K562 (cell line): ENCODE measurements around the gene ADCYAP1R1. TPM values are rescaled to one million over a fixed set of nuclear protein-coding genes. Genes with fewer than 3 reads are reported as not detected.
A peak's percentile ranks its signal among the peaks of the same experiment; 100 is the strongest.

Experiments used
- ATAC-seq: fragments of 200-7000 bp; cut with Tn5 transposase; 3 replicates; pipeline ENCODE4 v1.9.1; 2020; ENCODE audit warnings: moderate library complexity
- BruUV-seq: library from RNA; stranded (reverse); fragments of 400-500 nt; replicated peaks from 2 replicates; lab custom pipeline; 2021; lab: Mats Ljungman, UMichigan
- CTCF ChIA-PET: fragments of 300-600 bp; formaldehyde crosslinking; extraction: SDS; loops from one replicate; lab custom pipeline; 2021; ENCODE audit warnings: low intra/inter-chr PET ratio; lab: Yijun Ruan, JAX
- POLR2A ChIA-PET: fragments of 300-600, 350-650 bp; sonication (Branson Sonifier 250); formaldehyde crosslinking; extraction: SDS; loops from one replicate; lab custom pipeline; 2021; ENCODE audit warnings: antibody characterized with exemption, inconsistent platforms; lab: Yijun Ruan, JAX
- DNase-seq, 4 experiments: peaks; one replicate each; pipeline versions ENCODE4 v3.0.0 to v3.0.0-alpha.2; 2011 to 2018; ENCODE audit warnings: low spot score in 3 of 4, mixed read lengths in 3 of 4; ENCODE audit errors: extremely low read depth in 1 of 4
- FAIRE-seq: peaks from 2 replicates; lab custom pipeline; 2011; peaks lifted over from hg19 to GRCh38; lab: Jason Lieb, UNC
- H2AFZ ChIP-seq: 2 replicates; pipeline ENCODE4 v1.6.0; 2011; ENCODE audit warnings: low read depth, low read length, control low read depth, inconsistent platforms
- H3K27ac ChIP-seq: fragments of 200-600 bp; 3 replicates; pipeline ENCODE4 v1.8.0; 2011; ENCODE audit warnings: low read depth, mild to moderate bottlenecking, control low read depth, inconsistent platforms, low read length, moderate library complexity, mixed read lengths; ENCODE audit errors: extremely low read depth
- H3K27me3 ChIP-seq, 2 experiments: fragments of 300-600 bp in 1 of 2; 2 replicates in 1 of 2; 3 replicates in 1 of 2; pipeline versions ENCODE4 v1.6.0 to v1.8.0; 2011; ENCODE audit warnings: inconsistent platforms in 2 of 2, low read length in 2 of 2, mild to moderate bottlenecking in 1 of 2, mixed read lengths in 1 of 2, moderate library complexity in 1 of 2; ENCODE audit not compliant: control insufficient read depth in 2 of 2, insufficient read depth in 2 of 2
- H3K36me3 ChIP-seq: fragments of 300-600 bp; 3 replicates; pipeline ENCODE4 v1.8.0; 2011; ENCODE audit warnings: mild to moderate bottlenecking, low read length, inconsistent platforms; ENCODE audit not compliant: control insufficient read depth, insufficient read depth
- H3K4me1 ChIP-seq, 2 experiments: fragments of 200-600 bp in 1 of 2; replicated peaks in 1 of 2; 2 replicates in 1 of 2; 3 replicates in 1 of 2; pipeline versions ENCODE4 v1.5.1 to v1.8.0; 2011; ENCODE audit warnings: inconsistent platforms in 2 of 2, low read length in 2 of 2, mild to moderate bottlenecking in 1 of 2, mixed read lengths in 1 of 2, moderate library complexity in 1 of 2; ENCODE audit not compliant: control insufficient read depth in 2 of 2, insufficient read depth in 2 of 2
- H3K4me2 ChIP-seq: 2 replicates; pipeline ENCODE4 v1.6.1; 2011; ENCODE audit warnings: low read length, control low read depth, inconsistent platforms, mixed read lengths; ENCODE audit not compliant: insufficient read depth
- H3K4me3 ChIP-seq: fragments of 200-600 bp; sonication (generic), shearing (Covaris generic); 2 replicates; pipeline ENCODE4 v1.5.1; 2016; ENCODE audit warnings: control low read depth, inconsistent platforms
- H3K79me2 ChIP-seq: fragments of 200-600 bp; 3 replicates; pipeline ENCODE4 v1.8.0; 2011; ENCODE audit warnings: low read length, inconsistent platforms; ENCODE audit not compliant: control insufficient read depth, insufficient read depth
- H3K9ac ChIP-seq, 2 experiments: 2 replicates each; pipeline versions ENCODE4 v1.6.0 to v1.6.1; 2011; ENCODE audit warnings: low read depth in 2 of 2, low read length in 2 of 2, control low read depth in 1 of 2, inconsistent platforms in 1 of 2, mild to moderate bottlenecking in 1 of 2, mixed read lengths in 1 of 2; ENCODE audit not compliant: insufficient read depth in 1 of 2
- H3K9me1 ChIP-seq: one replicate; pipeline ENCODE4 v1.6.0; 2011; ENCODE audit warnings: inconsistent platforms, mild to moderate bottlenecking, low read length, moderate library complexity; ENCODE audit not compliant: control insufficient read depth, insufficient read depth
- H3K9me3 ChIP-seq: replicated peaks from 2 replicates; pipeline ENCODE4 v1.5.1; 2011; ENCODE audit warnings: low read depth, low read length, inconsistent platforms; ENCODE audit not compliant: control insufficient read depth, insufficient read depth
- H4K20me1 ChIP-seq: replicated peaks from 2 replicates; pipeline ENCODE4 v1.6.1; 2011; ENCODE audit warnings: low read length, inconsistent platforms, mixed read lengths; ENCODE audit not compliant: control insufficient read depth, insufficient read depth
- ATF3 ChIP-seq, 2 experiments: fragments of 450-650 bp in 1 of 2; sonication (generic) in 1 of 2; formaldehyde crosslinking in 1 of 2; IDR thresholded peaks in 1 of 2; conservative IDR thresholded peaks in 1 of 2; 2 replicates each; pipeline versions ENCODE4 v1.6.1 to v1.8.1; 2016 to 2023; ENCODE audit warnings: mild to moderate bottlenecking in 2 of 2, moderate library complexity in 2 of 2, inconsistent platforms in 1 of 2, missing genetic modification reagents in 1 of 2
- C11orf30 ChIP-seq: fragments of 450-650 bp; IDR thresholded peaks from 2 replicates; pipeline ENCODE4 v1.6.1; 2016; ENCODE audit warnings: low read depth, mild to moderate bottlenecking
- CCNT2 ChIP-seq: IDR thresholded peaks from 2 replicates; pipeline ENCODE4 v1.6.1; 2011; ENCODE audit warnings: borderline replicate concordance, low read depth, mild to moderate bottlenecking, moderate library complexity, mixed read lengths, low read length; ENCODE audit not compliant: insufficient read length; ENCODE audit errors: extremely low read depth
- ELF4 ChIP-seq: fragments of 450-650 bp; formaldehyde crosslinking; IDR thresholded peaks from 2 replicates; pipeline ENCODE4 v1.4.0; 2022; ENCODE audit warnings: missing genetic modification characterization
- ERF ChIP-seq: fragments of 450-650 bp; formaldehyde crosslinking; IDR thresholded peaks from 2 replicates; pipeline ENCODE4 v1.4.0; 2020; ENCODE audit warnings: mild to moderate bottlenecking, mixed read lengths
- HDAC3 ChIP-seq: fragments of 450-650 bp; IDR thresholded peaks from 2 replicates; pipeline ENCODE4 v1.6.1; 2018; ENCODE audit warnings: borderline replicate concordance, mild to moderate bottlenecking, moderate library complexity; ENCODE audit not compliant: partially characterized antibody
- PML ChIP-seq: IDR thresholded peaks from 2 replicates; pipeline ENCODE4 v1.6.1; 2012; ENCODE audit warnings: low read length, inconsistent platforms
- SMARCE1 ChIP-seq: fragments of 450-650 bp; IDR thresholded peaks from 2 replicates; pipeline ENCODE4 v1.7.1; 2016; ENCODE audit warnings: mild to moderate bottlenecking
- SRF ChIP-seq, 2 experiments: fragments of 250-450, 450-650 bp in 1 of 2; sonication (Bioruptor Pico) in 1 of 2; sonication (generic) in 1 of 2; formaldehyde crosslinking; IDR thresholded peaks; 2 replicates each; pipeline versions ENCODE4 v1.5.0 to v1.5.1; 2020 to 2022; ENCODE audit warnings: mild to moderate bottlenecking in 1 of 2, missing genetic modification reagents in 1 of 2
- STAT5B ChIP-seq: fragments of 250-450 bp; sonication (Bioruptor Pico); IDR thresholded peaks from 2 replicates; pipeline ENCODE4 v1.8.0; 2021; ENCODE audit warnings: mild to moderate bottlenecking, inconsistent platforms
- XRCC3 ChIP-seq: fragments of 450-650 bp; IDR thresholded peaks from 2 replicates; pipeline ENCODE4 v1.6.1; 2017; ENCODE audit warnings: mild to moderate bottlenecking, moderate library complexity
- ZNF24 ChIP-seq: fragments of 450-650 bp; IDR thresholded peaks from 2 replicates; pipeline ENCODE4 v1.6.1; 2016
- ZNF444 ChIP-seq: fragments of 250-450 bp; sonication (Bioruptor Pico); IDR thresholded peaks from 2 replicates; pipeline ENCODE4 v1.4.0; 2020; ENCODE audit warnings: mild to moderate bottlenecking, moderate library complexity
- ZNF561 ChIP-seq: fragments of 450-650 bp; formaldehyde crosslinking; conservative IDR thresholded peaks from 2 replicates; pipeline ENCODE4 v1.4.0; 2020; ENCODE audit warnings: mild to moderate bottlenecking, moderate library complexity
- WGBS: fragments of 100-300 bp; shearing (Covaris generic); methylation state at CpG from one replicate; pipeline ENCODE4 v1.1.6; 2016; ENCODE audit warnings: low coverage, mixed read lengths; ENCODE audit not compliant: insufficient coverage; ENCODE audit errors: missing lambda C conversion rate; 5-methylcytosine and 5-hydroxymethylcytosine counted together
- in situ Hi-C: fragments of 300-500 bp; cut with MboI; formaldehyde crosslinking; loops from 4 replicates; pipeline ENCODE4 v1.15.0; 2018; ENCODE audit warnings: inconsistent platforms, mixed read lengths
- intact Hi-C: fragments of 100-400 bp; cut with micrococcal nuclease; formaldehyde crosslinking; loops from 2 replicates; pipeline ENCODE4 v1.14.2; 2022
- polyA plus RNA-seq, 8 experiments: library from polyadenylated mRNA; depleted of rRNA in 4 of 8; stranded (reverse) in 5 of 8; unstranded in 3 of 8; fragments of >200 nt; fragmentation: Nextera tagmentation in 2 of 8; fragmentation: Illumina TruSeq in 1 of 8; extraction: Ambion mirVana in 2 of 8; extraction: Trizol in 1 of 8; gene quantifications; 2 replicates each; pipeline versions ENCODE4 v1.2.1 to v1.2.3, GENCODE V29; 2011 to 2014; ENCODE audit warnings: inconsistent platforms in 1 of 8, missing spikeins in 1 of 8
- total RNA-seq, 7 experiments: library from RNA; depleted of rRNA in 6 of 7; stranded (reverse); fragments of >200 nt in 6 of 7; fragmentation: Illumina TruSeq in 2 of 7; extraction: Trizol in 2 of 7; gene quantifications; 2 replicates each; pipeline versions ENCODE4 v1.2.1 to v1.2.3, GENCODE V29; 2011 to 2021; ENCODE audit warnings: low replicate concordance in 1 of 7
- TF ChIP-seq, protein P1 (sequence below): sonication (generic); IDR thresholded peaks from 2 replicates; pipeline ENCODE4 v1.6.1; 2016

The ADCYAP1R1 gene
- total and polyA plus RNA-seq, 9 of the 15 experiments (the other 6 are each of a cell fraction or from before 2014, with no cell fraction given) = 0.03 to 0.07 TPM; not detected in 7

DNA sequence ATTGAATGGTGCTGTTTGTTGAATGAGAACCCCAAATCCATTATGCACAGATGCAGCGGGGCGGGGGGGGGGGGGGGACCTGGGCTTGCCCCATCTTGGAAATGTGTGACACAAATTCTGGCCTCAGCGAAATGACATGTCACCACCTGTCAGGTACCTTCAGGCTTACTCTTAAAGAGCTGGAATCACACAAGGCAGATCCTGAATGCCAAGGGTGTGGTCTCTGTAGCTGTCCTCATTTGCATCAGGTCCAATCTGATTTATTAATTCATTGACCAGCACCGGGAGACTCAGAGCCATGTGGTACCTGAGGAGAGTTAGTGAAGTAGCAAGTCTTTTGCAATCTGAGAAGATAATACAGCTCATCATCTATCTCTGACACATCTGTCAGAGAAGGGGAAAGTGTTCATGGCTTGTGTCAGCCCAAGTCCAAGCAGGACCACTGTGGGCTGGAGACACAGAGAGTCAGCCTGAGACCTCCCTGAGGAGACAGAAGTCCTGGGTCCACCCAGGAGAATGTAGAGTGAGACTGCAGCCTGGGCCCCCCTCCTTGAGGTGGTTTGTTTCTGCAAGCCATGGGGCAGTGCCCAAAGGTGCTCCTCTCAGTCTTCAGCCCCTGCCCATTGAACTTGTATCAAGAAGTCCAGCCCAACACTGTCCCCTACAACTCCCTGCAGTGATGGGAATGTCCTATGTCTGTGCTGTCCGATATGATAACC lies 46.7 kb downstream of the ADCYAP1R1 start (continued):
- TF ChIP-seq ELF4 (CRISPR knock-in tag) (no peak), HDAC3 (no peak)
- TF ChIP-seq, all 486 proteins: peak for 0

DNA sequence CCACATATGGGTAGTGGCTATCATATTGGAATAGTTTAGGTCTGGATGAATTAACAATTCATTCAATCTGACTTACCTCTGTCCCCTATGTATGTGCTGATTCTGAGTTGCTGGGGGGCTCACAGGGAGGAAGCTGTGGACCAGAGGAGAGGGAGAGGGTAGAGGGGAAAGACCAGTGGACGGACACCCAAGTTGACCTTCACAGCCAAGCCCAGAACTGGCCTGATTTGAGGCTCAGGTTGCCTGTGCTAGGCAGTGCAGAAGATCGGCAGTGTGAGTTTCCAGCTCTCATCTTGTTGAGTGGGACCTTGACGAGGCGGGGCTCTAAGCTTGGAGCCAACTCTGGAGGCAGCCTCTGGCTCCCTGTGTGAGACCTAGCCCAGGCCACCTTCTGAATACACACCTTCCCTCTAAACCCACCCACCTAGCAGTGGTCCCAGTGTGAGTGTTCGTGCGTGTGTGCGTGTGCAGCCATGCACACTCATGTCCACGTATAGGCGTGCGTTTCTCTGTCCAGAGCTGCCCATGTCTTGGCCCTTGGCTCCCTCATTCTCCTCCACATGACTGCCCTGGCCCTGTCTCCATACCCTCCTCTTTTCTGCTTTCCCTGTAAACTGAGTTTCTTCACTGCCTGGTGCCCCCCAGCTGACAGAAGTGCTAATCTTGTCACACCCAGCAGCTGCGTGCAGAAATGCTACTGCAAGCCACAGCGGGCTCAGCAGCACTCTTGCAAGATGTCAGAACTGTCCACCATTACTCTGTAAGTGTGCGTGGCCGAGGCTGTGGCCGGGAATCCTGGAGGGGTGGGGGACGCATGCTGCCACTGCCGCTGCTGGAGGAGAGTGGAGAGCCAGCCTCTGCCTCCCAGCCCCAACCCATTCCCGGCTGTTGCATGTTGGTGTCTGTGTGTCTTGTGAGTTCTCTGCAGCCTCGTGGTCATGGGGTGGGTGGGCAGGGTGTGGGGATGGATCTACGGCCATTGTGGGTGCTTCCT lies 47.6 kb downstream of the ADCYAP1R1 start:
- Histone ChIP-seq H4K20me1 (no peaks in the 10 kb centered on the region), H3K27me3 (peaks cover 2 to 42% of the 10 kb centered on the region in 2 experiments; a peak in 3 of 5 replicates), H3K9ac (peak overlapping the region in 1 of 2 experiments; percentile 17; a peak in 1 of 4 replicates), H3K4me3 (no peak overlapping the region), H3K9me1 (no peaks in the 10 kb centered on the region), H2AFZ (no peak overlapping the region), H3K27ac (no peak overlapping the region), H3K9me3 (no peaks in the 10 kb centered on the region), H3K79me2 (no peaks in the 10 kb centered on the region), H3K4me2 (no peak overlapping the region), H3K4me1 (no peaks in the 10 kb centered on the region), H3K36me3 (no peaks in the 10 kb centered on the region)
- intact Hi-C loops = no loop called here
- no TSS peak for BruUV-seq
- no peak for ATAC-seq
- DNase-seq = no peak
- ChIA-PET POLR2A (interaction anchor here (0.5 to 1.0 kb wide), 2 partner anchors 15 to 552 kb away, joined by 3 read pairs; no protein-coding TSS in a partner anchor), CTCF (no interaction called here)
- under 1% methylated on average over 19 of the region's 20 CpGs for WGBS
- in situ Hi-C loops = no loop called here
- FAIRE-seq = no peak
- TF ChIP-seq PML (no peak), C11orf30 (no peak), ZNF561 (CRISPR knock-in tag) (no peak), SRF (CRISPR knock-in tag; IDR thresholded peaks at IDR 0.05) (no peak), ZNF444 (CRISPR knock-in tag) (no peak), ATF3 (IDR thresholded peaks at IDR 0.05) (no peak), ATF3 (CRISPR knock-in tag; conservative IDR thresholded peaks at IDR 0.05) (no peak), ZNF24 (no peak), XRCC3 (no peak), CCNT2 (no peak), ERF (CRISPR knock-in tag) (no peak), SMARCE1 (no peak), STAT5B (CRISPR knock-in tag) (no peak)
- TF ChIP-seq, protein P1, sequence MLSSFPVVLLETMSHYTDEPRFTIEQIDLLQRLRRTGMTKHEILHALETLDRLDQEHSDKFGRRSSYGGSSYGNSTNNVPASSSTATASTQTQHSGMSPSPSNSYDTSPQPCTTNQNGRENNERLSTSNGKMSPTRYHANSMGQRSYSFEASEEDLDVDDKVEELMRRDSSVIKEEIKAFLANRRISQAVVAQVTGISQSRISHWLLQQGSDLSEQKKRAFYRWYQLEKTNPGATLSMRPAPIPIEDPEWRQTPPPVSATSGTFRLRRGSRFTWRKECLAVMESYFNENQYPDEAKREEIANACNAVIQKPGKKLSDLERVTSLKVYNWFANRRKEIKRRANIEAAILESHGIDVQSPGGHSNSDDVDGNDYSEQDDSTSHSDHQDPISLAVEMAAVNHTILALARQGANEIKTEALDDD = no peak
